ENCODE results near the gene KDSR. TPM values are rescaled to one million over a fixed set of nuclear protein-coding genes. Genes with fewer than 3 reads are reported as not detected.

Gene KDSR
- total and polyA plus RNA-seq, 12 donors: 9.4 to 41.6 (median 32.8) TPM

DNA sequence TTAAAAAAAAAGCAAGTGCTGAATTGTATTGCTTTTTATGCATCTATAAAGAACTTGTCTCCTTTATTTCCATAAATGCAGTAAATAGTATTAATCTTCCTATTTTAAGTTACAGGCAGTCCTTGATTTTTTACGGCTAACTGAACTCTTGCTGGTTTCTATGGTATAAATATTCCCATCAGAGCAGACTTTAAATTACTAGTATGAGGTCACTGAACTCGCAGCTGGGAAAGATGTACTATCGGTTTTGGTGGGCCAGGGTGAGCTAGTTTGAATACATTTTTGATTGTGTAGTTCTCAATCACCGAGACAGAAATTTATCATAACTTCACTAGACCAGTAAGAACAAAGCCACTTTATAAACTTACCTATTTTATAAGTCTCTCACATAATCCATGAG is 20.9 kb upstream of the KDSR start:
- intact Hi-C loops (cut with DNase I): no loop called here
- no peaks in the 10 kb centered on the region for H3K27me3 ChIP-seq
- H3K4me3 ChIP-seq: no peak overlapping the region
- H3K27ac ChIP-seq: no peak overlapping the region
- DNase-seq: no peak
- ATAC-seq: no peak
- H3K36me3 ChIP-seq: peaks cover 0 to 84% (median 28%) of the 10 kb centered on the region in 9 donors
- TF ChIP-seq, protein P1, sequence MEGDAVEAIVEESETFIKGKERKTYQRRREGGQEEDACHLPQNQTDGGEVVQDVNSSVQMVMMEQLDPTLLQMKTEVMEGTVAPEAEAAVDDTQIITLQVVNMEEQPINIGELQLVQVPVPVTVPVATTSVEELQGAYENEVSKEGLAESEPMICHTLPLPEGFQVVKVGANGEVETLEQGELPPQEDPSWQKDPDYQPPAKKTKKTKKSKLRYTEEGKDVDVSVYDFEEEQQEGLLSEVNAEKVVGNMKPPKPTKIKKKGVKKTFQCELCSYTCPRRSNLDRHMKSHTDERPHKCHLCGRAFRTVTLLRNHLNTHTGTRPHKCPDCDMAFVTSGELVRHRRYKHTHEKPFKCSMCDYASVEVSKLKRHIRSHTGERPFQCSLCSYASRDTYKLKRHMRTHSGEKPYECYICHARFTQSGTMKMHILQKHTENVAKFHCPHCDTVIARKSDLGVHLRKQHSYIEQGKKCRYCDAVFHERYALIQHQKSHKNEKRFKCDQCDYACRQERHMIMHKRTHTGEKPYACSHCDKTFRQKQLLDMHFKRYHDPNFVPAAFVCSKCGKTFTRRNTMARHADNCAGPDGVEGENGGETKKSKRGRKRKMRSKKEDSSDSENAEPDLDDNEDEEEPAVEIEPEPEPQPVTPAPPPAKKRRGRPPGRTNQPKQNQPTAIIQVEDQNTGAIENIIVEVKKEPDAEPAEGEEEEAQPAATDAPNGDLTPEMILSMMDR (IDR thresholded peaks at IDR 0.05): no peak
- 87 to 92% methylated on average over 4 of the region's 4 CpGs for WGBS, 2 donors
- H3K9me3 ChIP-seq: peaks cover 0 to 4% (median 0%) of the 10 kb centered on the region in 11 donors
- H3K4me1 ChIP-seq: no peaks in the 10 kb centered on the region

- Histone ChIP-seq H3K27ac (no peak overlapping the region), H3K9me3 (peaks cover 0 to 8% (median 0%) of the 10 kb centered on the region in 11 donors), H3K4me1 (peaks cover 0 to 10% (median 0%) of the 10 kb centered on the region in 9 donors), H3K27me3 (no peaks in the 10 kb centered on the region), H3K4me3 (no peak overlapping the region), H3K36me3 (peaks cover 0 to 42% (median 0%) of the 10 kb centered on the region in 9 donors)
- ATAC-seq (no peak), DNase-seq (no peak)
- TF ChIP-seq, protein P1 (IDR thresholded peaks at IDR 0.05): no peak
- intact Hi-C loops (cut with DNase I): no loop called here
- 62 to 79% methylated on average over 3 of the region's 3 CpGs for WGBS, 2 donors
Measured at GRCh38 chr18:63382843-63383242, 15.8 kb upstream of the KDSR start.

- intact Hi-C loops (cut with DNase I): loop anchor here in 1 of 10 donors (10.0 kb wide), 1 partner anchor 775 kb away; no protein-coding TSS in a partner anchor
- DNase-seq (no peak), ATAC-seq (no peak)
- H3K36me3 ChIP-seq: peaks cover 0 to 26% (median 0%) of the 10 kb centered on the region in 9 donors
- TF ChIP-seq, protein P1 (IDR thresholded peaks at IDR 0.05): no peak
- H3K4me1 ChIP-seq: peaks cover 0 to 10% (median 0%) of the 10 kb centered on the region in 9 donors
- H3K27me3 ChIP-seq: no peaks in the 10 kb centered on the region
- no peak overlapping the region for H3K4me3 ChIP-seq
- H3K27ac ChIP-seq: no peak overlapping the region
- peaks cover 0 to 22% (median 6%) of the 10 kb centered on the region in 11 donors for H3K9me3 ChIP-seq
- WGBS, 2 donors: 76 to 77% methylated on average over 2 of the region's 2 CpGs
Measured at GRCh38 chr18:63379639-63379962, 12.6 kb upstream of the KDSR start.

DNA sequence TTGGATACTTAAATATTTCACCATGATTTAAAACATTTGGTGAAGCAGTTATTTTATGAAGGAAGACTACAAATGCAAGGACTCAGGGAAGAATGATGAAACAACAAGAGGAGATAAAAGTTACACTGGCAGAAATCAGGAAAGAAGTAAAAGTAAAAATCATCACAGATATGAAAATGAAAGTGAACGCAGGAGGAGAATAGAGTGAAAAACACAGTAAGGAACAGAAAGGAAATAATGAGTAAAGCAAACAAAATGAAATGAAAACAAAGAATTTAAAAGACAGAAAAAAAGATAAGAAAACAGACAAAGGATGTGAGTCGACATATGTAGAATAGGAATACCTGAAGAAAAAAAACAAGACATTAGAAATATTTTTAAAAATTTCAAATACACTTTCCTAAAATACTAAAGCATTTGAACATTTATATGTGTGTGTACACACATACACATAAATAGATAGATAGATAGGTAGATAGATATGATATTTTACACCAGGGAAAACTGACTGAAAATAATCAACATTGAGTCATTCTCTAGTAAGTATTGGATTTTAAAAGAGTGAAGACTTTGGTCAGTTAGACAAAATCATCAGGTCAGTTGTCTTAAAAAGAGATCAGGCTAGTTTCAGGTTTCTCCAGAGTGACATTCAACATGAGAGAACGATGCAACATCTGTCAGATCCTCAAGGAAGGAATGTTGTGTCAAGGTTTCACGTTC is 12.1 kb upstream of the KDSR start:
- Histone ChIP-seq H3K4me3 (no peak overlapping the region), H3K27me3 (no peaks in the 10 kb centered on the region), H3K36me3 (peaks cover 0 to 20% (median 0%) of the 10 kb centered on the region in 9 donors), H3K27ac (no peak overlapping the region), H3K4me1 (peaks cover 0 to 10% (median 0%) of the 10 kb centered on the region in 9 donors), H3K9me3 (peaks cover 0 to 22% (median 6%) of the 10 kb centered on the region in 11 donors)
- no peak for DNase-seq
- intact Hi-C loops (cut with DNase I): loop anchor here in 1 of 10 donors (10.0 kb wide), 1 partner anchor 774 kb away; no protein-coding TSS in a partner anchor
- TF ChIP-seq, protein P1 (IDR thresholded peaks at IDR 0.05): no peak
- WGBS, 2 donors: 73 to 75% methylated on average over 4 of the region's 4 CpGs
- ATAC-seq: no peak
